ENCODE measurements around the gene POLR2E.
A peak's percentile ranks its signal among the peaks of the same experiment; 100 is the strongest.

POLR2E gene

GRCh38 chr19:1064661-1065605 is 30.2 kb downstream of the POLR2E start:
- peak; percentile 65 for DNase-seq (ENCODE audit: low spot score)

- DNase-seq (ENCODE audit: low spot score), result no peak
These were observed 31.1 kb downstream of the POLR2E start for GRCh38 chr19:1063909-1064660.

- DNase-seq (ENCODE audit: low spot score), result no peak
These were observed 31.9 kb downstream of the POLR2E start for GRCh38 chr19:1063030-1063908.

GRCh38 chr19:1062387-1063029 is 32.7 kb downstream of the POLR2E start:
- no peak for DNase-seq (ENCODE audit: low spot score)

GRCh38 chr19:1061987-1062386 is 33.2 kb downstream of the POLR2E start:
- no peak for DNase-seq (ENCODE audit: low spot score)

- no peak for DNase-seq (ENCODE audit: low spot score)
These were observed 34.5 kb downstream of the POLR2E start for GRCh38 chr19:1060689-1061088.

GRCh38 chr19:1058112-1058511 is 37.1 kb downstream of the POLR2E start:
- DNase-seq (ENCODE audit: low spot score), result no peak

- no peak for DNase-seq (ENCODE audit: low spot score)
These were observed 37.9 kb downstream of the POLR2E start for GRCh38 chr19:1057176-1057855.

GRCh38 chr19:1055886-1056620 is 39.1 kb downstream of the POLR2E start:
- no peak for DNase-seq (ENCODE audit: low spot score)

- no peak for DNase-seq (ENCODE audit: low spot score)
These were observed 40.1 kb downstream of the POLR2E start for GRCh38 chr19:1055028-1055425.

- no peak for DNase-seq (ENCODE audit: low spot score)
These were observed 40.8 kb downstream of the POLR2E start for GRCh38 chr19:1054102-1055027.

GRCh38 chr19:1053176-1054101 is 41.7 kb downstream of the POLR2E start:
- DNase-seq (ENCODE audit: low spot score), result no peak

- DNase-seq (ENCODE audit: low spot score), result no peak
These were observed 42.7 kb downstream of the POLR2E start for GRCh38 chr19:1052349-1052975.

GRCh38 chr19:1051791-1052190 is 43.4 kb downstream of the POLR2E start:
- no peak for DNase-seq (ENCODE audit: low spot score)

- DNase-seq (ENCODE audit: low spot score), result no peak
These were observed 44.0 kb downstream of the POLR2E start for GRCh38 chr19:1050989-1051788.

GRCh38 chr19:1049800-1050199 is 45.4 kb downstream of the POLR2E start:
- DNase-seq (ENCODE audit: low spot score), result no peak

- no peak for DNase-seq (ENCODE audit: low spot score)
These were observed 46.1 kb downstream of the POLR2E start for GRCh38 chr19:1049106-1049505.

Measured in LoVo (cell line).